Keratinocyte (primary cell): ENCODE measurements around the gene MLLT3. TPM values are rescaled to one million over a fixed set of nuclear protein-coding genes. Genes with fewer than 3 reads are reported as not detected.

Experiments used
- DNase-seq: peaks from one replicate; pipeline ENCODE4 v3.0.0-alpha.2; 2011; ENCODE audit warnings: low read depth, missing footprints, low spot score
- FAIRE-seq: peaks from 2 replicates; lab custom pipeline; 2011; peaks lifted over from hg19 to GRCh38; lab: Jason Lieb, UNC
- H2AFZ ChIP-seq: 2 replicates; pipeline ENCODE4 v1.6.0; 2012; ENCODE audit warnings: low read length, control low read depth, inconsistent platforms; ENCODE audit not compliant: control insufficient read depth
- H3K27ac ChIP-seq: 2 replicates; pipeline ENCODE4 v1.5.1; 2011; ENCODE audit warnings: low read length; ENCODE audit not compliant: control insufficient read depth, insufficient read depth
- H3K27me3 ChIP-seq: 3 replicates; pipeline ENCODE4 v1.6.0; 2011; ENCODE audit warnings: low read length; ENCODE audit not compliant: control insufficient read depth, insufficient read depth; ENCODE audit errors: extremely low read depth
- H3K36me3 ChIP-seq, 2 experiments: 2 replicates in 1 of 2; 3 replicates in 1 of 2; pipeline ENCODE4 v1.5.1; 2011; ENCODE audit warnings: low read length in 2 of 2, mild to moderate bottlenecking in 1 of 2; ENCODE audit not compliant: control insufficient read depth in 2 of 2, insufficient read depth in 2 of 2; ENCODE audit errors: extremely low read depth in 1 of 2
- H3K4me1 ChIP-seq: 3 replicates; pipeline ENCODE4 v1.5.1; 2011; ENCODE audit warnings: low read length; ENCODE audit not compliant: control insufficient read depth, insufficient read depth; ENCODE audit errors: extremely low read depth
- H3K4me2 ChIP-seq: 3 replicates; pipeline ENCODE4 v1.6.0; 2011; ENCODE audit warnings: low read depth, low read length; ENCODE audit not compliant: control insufficient read depth, insufficient read depth; ENCODE audit errors: extremely low read depth
- H3K4me3 ChIP-seq, 3 experiments: fragments of 200-600 bp in 1 of 3; sonication (generic) in 1 of 3; 2 replicates in 2 of 3; 3 replicates in 1 of 3; pipeline ENCODE4 v1.5.1; 2011 to 2016; ENCODE audit warnings: low read length in 3 of 3, mild to moderate bottlenecking in 3 of 3, control low read depth in 2 of 3, inconsistent platforms in 1 of 3, low read depth in 1 of 3, mixed read lengths in 1 of 3, mixed run types in 1 of 3, moderate library complexity in 1 of 3; ENCODE audit not compliant: control insufficient read depth in 2 of 3, insufficient read depth in 2 of 3; ENCODE audit errors: extremely low read depth in 1 of 3
- H3K79me2 ChIP-seq: 2 replicates; pipeline ENCODE4 v1.6.0; 2012; ENCODE audit warnings: low read length; ENCODE audit not compliant: control insufficient read depth, insufficient read depth
- H3K9ac ChIP-seq: 3 replicates; pipeline ENCODE4 v1.6.0; 2011; ENCODE audit warnings: low read length; ENCODE audit not compliant: control insufficient read depth, insufficient read depth; ENCODE audit errors: extremely low read depth
- H3K9me1 ChIP-seq: 3 replicates; pipeline ENCODE4 v1.6.0; 2011; ENCODE audit warnings: low read length; ENCODE audit not compliant: control insufficient read depth, insufficient read depth; ENCODE audit errors: extremely low read depth
- H3K9me3 ChIP-seq: 2 replicates; pipeline ENCODE4 v1.5.1; 2012; ENCODE audit warnings: low read depth, low read length; ENCODE audit not compliant: control insufficient read depth
- H4K20me1 ChIP-seq: 3 replicates; pipeline ENCODE4 v1.6.0; 2011; ENCODE audit warnings: low read length; ENCODE audit not compliant: control insufficient read depth, insufficient read depth; ENCODE audit errors: extremely low read depth
- EZH2 ChIP-seq: IDR thresholded peaks from one replicate; pipeline ENCODE4 v1.6.1; 2012; ENCODE audit warnings: inconsistent platforms, mild to moderate bottlenecking, low read length, moderate library complexity
- dilution Hi-C: fragments of 300-500 bp; cut with MboI; formaldehyde crosslinking; loops from one replicate; pipeline ENCODE4 v1.7.0; 2020; ENCODE audit warnings: low sequenced_read_pairs; ENCODE audit not compliant: extremely low pct_ligation_motif_present
- polyA plus RNA-seq, 5 experiments: library from polyadenylated mRNA; depleted of rRNA in 3 of 5; stranded (reverse) in 3 of 5; stranded (forward) in 1 of 5; unstranded in 1 of 5; fragments of >200 nt; gene quantifications; 1 replicate in 1 of 5; 2 replicates in 3 of 5; 3 replicates in 1 of 5; pipeline versions ENCODE4 v1.2.1 to v1.2.3, GENCODE V29; 2011 to 2012; ENCODE audit warnings: missing spikeins in 2 of 5, low read depth in 1 of 5, low replicate concordance in 1 of 5
- TF ChIP-seq, protein P1 (sequence below), 3 experiments: IDR thresholded peaks in 1 of 3; conservative IDR thresholded peaks in 1 of 3; optimal IDR thresholded peaks in 1 of 3; 2 replicates in 2 of 3; 3 replicates in 1 of 3; pipeline versions ENCODE3 to v1.5.1; 2011; ENCODE audit warnings: low read length in 3 of 3, mild to moderate bottlenecking in 3 of 3, moderate library complexity in 2 of 3, control low read depth in 1 of 3, inconsistent platforms in 1 of 3; ENCODE audit not compliant: insufficient read depth in 2 of 3; ENCODE audit errors: extremely low read depth in 1 of 3

The MLLT3 gene
- polyA plus RNA-seq, 1 donor (not counting 4 experiments of a cell fraction or from before 2014, with no cell fraction given), result 17.0 TPM

DNA sequence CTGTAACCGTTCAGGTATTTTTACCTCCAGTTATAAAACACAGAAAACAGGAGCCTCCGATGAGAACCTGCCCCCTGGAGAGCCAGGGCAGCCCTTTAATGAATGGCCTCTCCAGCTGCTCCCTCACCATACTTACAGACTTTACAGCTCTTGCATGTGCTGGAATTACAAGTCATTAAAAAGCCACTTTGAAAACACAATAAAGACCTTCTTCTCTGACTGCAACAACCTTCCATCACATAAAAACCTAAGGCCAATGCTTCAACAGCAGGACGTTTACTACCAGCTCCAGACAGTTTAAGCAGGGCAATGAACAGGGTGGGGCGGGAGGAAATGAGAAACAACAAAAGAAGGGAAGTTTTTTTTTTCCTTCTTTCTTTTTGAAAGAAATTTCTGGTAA is 213.8 kb downstream of the MLLT3 start:
- no peaks in the 10 kb centered on the region for H3K27me3 ChIP-seq
- dilution Hi-C loops, result no loop called here

DNA sequence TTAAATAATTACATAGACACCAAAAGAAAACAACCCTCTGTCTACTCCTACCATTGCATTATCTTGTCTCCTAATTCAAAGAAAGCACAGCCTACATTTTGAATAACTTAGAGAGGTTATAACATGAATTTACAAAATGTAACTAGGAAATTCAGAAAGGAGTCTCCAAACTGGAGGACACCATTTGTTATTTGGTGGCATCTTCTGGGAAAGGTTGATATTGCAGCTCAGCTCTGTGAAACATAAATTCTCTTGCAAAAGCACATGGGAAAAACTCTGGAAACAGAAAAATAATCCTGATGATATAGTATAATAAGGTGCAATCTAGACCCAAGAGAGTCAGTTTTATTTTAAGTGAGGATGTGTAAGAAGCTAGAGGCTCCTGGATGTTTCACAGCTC is 215.3 kb downstream of the MLLT3 start:
- Histone ChIP-seq H3K9me3 (no peaks in the 10 kb centered on the region), H3K27ac (no peak overlapping the region), H3K4me2 (no peak overlapping the region), H2AFZ (no peak overlapping the region), H4K20me1 (no peaks in the 10 kb centered on the region), H3K9ac (no peak overlapping the region), H3K79me2 (no peaks in the 10 kb centered on the region), H3K36me3 (no peaks in the 10 kb centered on the region), H3K9me1 (no peaks in the 10 kb centered on the region), H3K4me3 (no peak overlapping the region), H3K4me1 (no peaks in the 10 kb centered on the region), H3K27me3 (no peaks in the 10 kb centered on the region)
- dilution Hi-C loops, result no loop called here
- FAIRE-seq, result no peak
- DNase-seq, result no peak
- TF ChIP-seq, protein P1, sequence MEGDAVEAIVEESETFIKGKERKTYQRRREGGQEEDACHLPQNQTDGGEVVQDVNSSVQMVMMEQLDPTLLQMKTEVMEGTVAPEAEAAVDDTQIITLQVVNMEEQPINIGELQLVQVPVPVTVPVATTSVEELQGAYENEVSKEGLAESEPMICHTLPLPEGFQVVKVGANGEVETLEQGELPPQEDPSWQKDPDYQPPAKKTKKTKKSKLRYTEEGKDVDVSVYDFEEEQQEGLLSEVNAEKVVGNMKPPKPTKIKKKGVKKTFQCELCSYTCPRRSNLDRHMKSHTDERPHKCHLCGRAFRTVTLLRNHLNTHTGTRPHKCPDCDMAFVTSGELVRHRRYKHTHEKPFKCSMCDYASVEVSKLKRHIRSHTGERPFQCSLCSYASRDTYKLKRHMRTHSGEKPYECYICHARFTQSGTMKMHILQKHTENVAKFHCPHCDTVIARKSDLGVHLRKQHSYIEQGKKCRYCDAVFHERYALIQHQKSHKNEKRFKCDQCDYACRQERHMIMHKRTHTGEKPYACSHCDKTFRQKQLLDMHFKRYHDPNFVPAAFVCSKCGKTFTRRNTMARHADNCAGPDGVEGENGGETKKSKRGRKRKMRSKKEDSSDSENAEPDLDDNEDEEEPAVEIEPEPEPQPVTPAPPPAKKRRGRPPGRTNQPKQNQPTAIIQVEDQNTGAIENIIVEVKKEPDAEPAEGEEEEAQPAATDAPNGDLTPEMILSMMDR (optimal IDR thresholded peaks at IDR 0.05 in 1 of 3, IDR thresholded peaks at IDR 0.05 in 1 of 3, conservative IDR thresholded peaks at IDR 0.05 in 1 of 3; ENCODE audit: extremely low read depth in 1 of 3, insufficient read depth in 2 of 3, low read length in 3 of 3), result no peak
- TF ChIP-seq EZH2, result no peak

More for the DNA sequence above, 213.8 kb downstream of the MLLT3 start:
- no peak overlapping the region for H3K4me2 ChIP-seq
- no peak overlapping the region for H3K27ac ChIP-seq
- H3K9me1 ChIP-seq, result no peaks in the 10 kb centered on the region
- no peak overlapping the region for H3K9ac ChIP-seq
- no peak overlapping the region for H3K4me3 ChIP-seq
- no peaks in the 10 kb centered on the region for H3K9me3 ChIP-seq
- no peaks in the 10 kb centered on the region for H3K36me3 ChIP-seq
- TF ChIP-seq EZH2, result no peak
- TF ChIP-seq, protein P1 (optimal IDR thresholded peaks at IDR 0.05 in 1 of 3, IDR thresholded peaks at IDR 0.05 in 1 of 3, conservative IDR thresholded peaks at IDR 0.05 in 1 of 3; ENCODE audit: extremely low read depth in 1 of 3, insufficient read depth in 2 of 3, low read length in 3 of 3), result no peak
- no peaks in the 10 kb centered on the region for H3K4me1 ChIP-seq
- DNase-seq (no peak), FAIRE-seq (no peak)
- H4K20me1 ChIP-seq, result no peaks in the 10 kb centered on the region
- no peak overlapping the region for H2AFZ ChIP-seq
- no peaks in the 10 kb centered on the region for H3K79me2 ChIP-seq
